H1 (cell line): ENCODE results near the gene LCMT1. TPM values are rescaled to one million over a fixed set of nuclear protein-coding genes. Genes with fewer than 3 reads are reported as not detected.
A peak's percentile ranks its signal among the peaks of the same experiment; 100 is the strongest.

ENCODE experiments used
- CTCF ChIA-PET: fragments of 300-600 bp; sonication (Branson Sonifier 250); formaldehyde crosslinking; loops from one replicate; lab custom pipeline; 2021; ENCODE audit not compliant: partially characterized antibody; lab: Charles Lee
- POLR2A ChIA-PET: fragments of 300-600 bp; sonication (Branson Sonifier 250); formaldehyde crosslinking; loops from one replicate; lab custom pipeline; 2021; ENCODE audit warnings: inconsistent platforms; ENCODE audit not compliant: partially characterized antibody; lab: Charles Lee
- DNase-seq, 2 experiments: peaks; one replicate each; pipeline versions ENCODE4 v3.0.0 to v3.0.0-alpha.2; 2010 to 2022; ENCODE audit warnings: low spot score in 2 of 2, low read depth in 1 of 2, mixed read lengths in 1 of 2
- FAIRE-seq: peaks from 2 replicates; lab custom pipeline; 2011; peaks lifted over from hg19 to GRCh38; lab: Jason Lieb, UNC
- H2AFZ ChIP-seq: 2 replicates; pipeline ENCODE4 v1.8.1; 2012; ENCODE audit warnings: low read length, inconsistent platforms
- H2AK5ac ChIP-seq: 2 replicates; pipeline ENCODE4 v1.6.1; 2013; ENCODE audit warnings: low read depth, low read length
- H2BK120ac ChIP-seq: replicated peaks from 2 replicates; pipeline ENCODE3; 2013; ENCODE audit warnings: low read depth, low read length, inconsistent platforms
- H2BK12ac ChIP-seq: 2 replicates; pipeline ENCODE4 v1.6.1; 2013; ENCODE audit warnings: low read depth, low read length
- H2BK15ac ChIP-seq: 2 replicates; pipeline ENCODE4 v1.6.1; 2013; ENCODE audit warnings: low read length
- H2BK20ac ChIP-seq: 2 replicates; pipeline ENCODE4 v1.6.1; 2013; ENCODE audit warnings: low read length
- H2BK5ac ChIP-seq: 2 replicates; pipeline ENCODE4 v1.6.1; 2013; ENCODE audit warnings: low read depth, low read length
- H3K14ac ChIP-seq: 2 replicates; pipeline ENCODE4 v1.6.1; 2013; ENCODE audit warnings: inconsistent platforms; ENCODE audit not compliant: insufficient read length
- H3K18ac ChIP-seq: 2 replicates; pipeline ENCODE4 v1.6.1; 2013; ENCODE audit warnings: low read length; ENCODE audit errors: extremely low read depth
- H3K23ac ChIP-seq: 2 replicates; pipeline ENCODE4 v1.6.1; 2013; ENCODE audit warnings: inconsistent platforms; ENCODE audit not compliant: insufficient read length
- H3K23me2 ChIP-seq: 2 replicates; pipeline ENCODE4 v1.6.1; 2013; ENCODE audit warnings: low read depth, low read length
- H3K27ac ChIP-seq: 2 replicates; pipeline ENCODE4 v1.6.1; 2011; ENCODE audit warnings: low read depth, low read length, inconsistent platforms
- H3K27me3 ChIP-seq, 4 experiments: replicated peaks in 1 of 4; 1 replicate in 1 of 4; 2 replicates in 3 of 4; pipeline versions ENCODE4 v1.6.1 to v1.8.1; 2011 to 2013; ENCODE audit warnings: low read length in 3 of 4, mild to moderate bottlenecking in 3 of 4, inconsistent platforms in 2 of 4, mixed read lengths in 2 of 4, moderate library complexity in 1 of 4; ENCODE audit not compliant: control insufficient read depth in 3 of 4, insufficient read depth in 3 of 4; ENCODE audit errors: extremely low read depth in 1 of 4
- H3K36me3 ChIP-seq, 4 experiments: 2 replicates each; pipeline versions ENCODE4 v1.6.1 to v1.8.1; 2011 to 2013; ENCODE audit warnings: mild to moderate bottlenecking in 4 of 4, low read length in 3 of 4, moderate library complexity in 2 of 4, control low read depth in 1 of 4, inconsistent platforms in 1 of 4; ENCODE audit not compliant: insufficient read depth in 4 of 4, control insufficient read depth in 2 of 4
- H3K4ac ChIP-seq: replicated peaks from 2 replicates; pipeline ENCODE3; 2013; ENCODE audit warnings: low read length, low read depth, mixed read lengths, inconsistent platforms; ENCODE audit not compliant: insufficient read length
- H3K4me1 ChIP-seq, 4 experiments: replicated peaks in 1 of 4; 1 replicate in 1 of 4; 2 replicates in 3 of 4; pipeline versions ENCODE4 v1.6.1 to v1.8.1; 2011 to 2013; ENCODE audit warnings: low read length in 3 of 4, inconsistent platforms in 2 of 4, mixed read lengths in 1 of 4; ENCODE audit not compliant: insufficient read depth in 4 of 4, control insufficient read depth in 3 of 4
- H3K4me2 ChIP-seq, 2 experiments: 2 replicates each; pipeline versions ENCODE4 v1.6.1 to v1.8.1; 2011 to 2013; ENCODE audit warnings: low read depth in 2 of 2, low read length in 2 of 2, control low read depth in 1 of 2, inconsistent platforms in 1 of 2, mild to moderate bottlenecking in 1 of 2; ENCODE audit not compliant: insufficient read depth in 1 of 2
- H3K4me3 ChIP-seq, 4 experiments: fragments of 200-600, 300-600 bp in 1 of 4; sonication (generic), shearing (Covaris generic), sonication (Bioruptor Twin) in 1 of 4; 2 replicates each; pipeline versions ENCODE4 v1.5.1 to v1.8.1; 2011 to 2016; ENCODE audit warnings: low read length in 4 of 4, low read depth in 3 of 4, control low read depth in 2 of 4, inconsistent platforms in 2 of 4, mild to moderate bottlenecking in 2 of 4, mixed read lengths in 1 of 4, moderate library complexity in 1 of 4; ENCODE audit not compliant: insufficient read depth in 2 of 4; ENCODE audit errors: extremely low read depth in 1 of 4
- H3K56ac ChIP-seq: replicated peaks from 2 replicates; pipeline ENCODE3; 2013; ENCODE audit warnings: low read depth, mild to moderate bottlenecking, mixed read lengths, low read length, inconsistent platforms; ENCODE audit not compliant: insufficient read length
- H3K79me1 ChIP-seq: 2 replicates; pipeline ENCODE4 v1.6.1; 2013; ENCODE audit warnings: low read depth, low read length, control low read depth
- H3K79me2 ChIP-seq, 2 experiments: 2 replicates each; pipeline versions ENCODE4 v1.6.1 to v1.8.1; 2012 to 2013; ENCODE audit warnings: low read length in 2 of 2, mild to moderate bottlenecking in 2 of 2, inconsistent platforms in 1 of 2; ENCODE audit not compliant: insufficient read depth in 2 of 2, control insufficient read depth in 1 of 2
- H3K9ac ChIP-seq, 4 experiments: replicated peaks in 1 of 4; 1 replicate in 1 of 4; 2 replicates in 3 of 4; pipeline versions ENCODE4 v1.6.1 to v1.8.1; 2011 to 2013; ENCODE audit warnings: low read depth in 3 of 4, low read length in 3 of 4, control low read depth in 2 of 4, mild to moderate bottlenecking in 2 of 4, moderate library complexity in 2 of 4, inconsistent platforms in 1 of 4; ENCODE audit errors: extremely low read depth in 1 of 4
- H3K9me3 ChIP-seq, 2 experiments: 2 replicates each; pipeline versions ENCODE4 v1.6.1 to v1.8.1; 2012 to 2013; ENCODE audit warnings: mild to moderate bottlenecking in 2 of 2, moderate library complexity in 2 of 2, control low read depth in 1 of 2, inconsistent platforms in 1 of 2, low read depth in 1 of 2, low read length in 1 of 2, mixed read lengths in 1 of 2; ENCODE audit not compliant: insufficient read depth in 2 of 2
- H4K20me1 ChIP-seq, 2 experiments: replicated peaks in 1 of 2; 2 replicates each; pipeline versions ENCODE3 to v1.8.1; 2011 to 2013; ENCODE audit warnings: inconsistent platforms in 2 of 2, low read length in 2 of 2, mild to moderate bottlenecking in 1 of 2; ENCODE audit not compliant: insufficient read depth in 2 of 2, control insufficient read depth in 1 of 2
- H4K5ac ChIP-seq: 2 replicates; pipeline ENCODE4 v1.6.1; 2013; ENCODE audit warnings: low read length, low read depth, mixed read lengths, inconsistent platforms; ENCODE audit not compliant: insufficient read length
- H4K8ac ChIP-seq: 2 replicates; pipeline ENCODE4 v1.8.0; 2013; ENCODE audit warnings: mild to moderate bottlenecking, moderate library complexity, low read length, inconsistent platforms; ENCODE audit not compliant: insufficient read depth; ENCODE audit errors: extremely low read depth
- H4K91ac ChIP-seq: replicated peaks from 2 replicates; pipeline ENCODE3; 2013; ENCODE audit warnings: low read length, mixed read lengths, inconsistent platforms; ENCODE audit not compliant: insufficient read length
- ASH2L ChIP-seq: fragments of 200-600, 300-600 bp; sonication (generic); IDR thresholded peaks from one replicate; pipeline ENCODE4 v1.7.1; 2017; ENCODE audit warnings: low read length
- WGBS, 2 experiments: shearing (Covaris generic) in 1 of 2; methylation state at CpG; one replicate each; pipeline versions ENCODE4 v1.1.6 to v1.1.7; 2013 to 2015; ENCODE audit warnings: low lambda C conversion rate in 2 of 2, mixed read lengths in 2 of 2, inconsistent platforms in 1 of 2, low coverage in 1 of 2, missing lambda C conversion rate in 1 of 2; ENCODE audit not compliant: insufficient replicate concordance in 2 of 2, insufficient coverage in 1 of 2, insufficient read length in 1 of 2; ENCODE audit errors: extremely low coverage in 1 of 2, missing lambda C conversion rate in 1 of 2; 5-methylcytosine and 5-hydroxymethylcytosine counted together
- polyA plus RNA-seq, 7 experiments: library from polyadenylated mRNA; depleted of rRNA in 3 of 7; stranded (reverse) in 5 of 7; unstranded in 2 of 7; fragments of >200 nt in 5 of 7; fragments of 200-250 nt in 2 of 7; gene quantifications; 1 replicate in 5 of 7; 2 replicates in 1 of 7; 4 replicates in 1 of 7; pipeline versions ENCODE4 v1.2.1 to v1.2.3, GENCODE V29; 2011 to 2013; ENCODE audit warnings: missing spikeins in 2 of 7, mixed read lengths in 2 of 7
- total RNA-seq: library from RNA; stranded (reverse); fragmentation: NEBNext Ultra II Directional; extraction: Animal tissue kit (Norgen Biotek cat#: 25700); gene quantifications from 2 replicates; pipeline ENCODE4 v1.2.1, GENCODE V29; 2021

Gene LCMT1
- total and polyA plus RNA-seq, 2 of the 8 experiments (the other 6 are each of a cell fraction or from before 2014, with no cell fraction given) = 61.0 to 80.8 TPM

DNA sequence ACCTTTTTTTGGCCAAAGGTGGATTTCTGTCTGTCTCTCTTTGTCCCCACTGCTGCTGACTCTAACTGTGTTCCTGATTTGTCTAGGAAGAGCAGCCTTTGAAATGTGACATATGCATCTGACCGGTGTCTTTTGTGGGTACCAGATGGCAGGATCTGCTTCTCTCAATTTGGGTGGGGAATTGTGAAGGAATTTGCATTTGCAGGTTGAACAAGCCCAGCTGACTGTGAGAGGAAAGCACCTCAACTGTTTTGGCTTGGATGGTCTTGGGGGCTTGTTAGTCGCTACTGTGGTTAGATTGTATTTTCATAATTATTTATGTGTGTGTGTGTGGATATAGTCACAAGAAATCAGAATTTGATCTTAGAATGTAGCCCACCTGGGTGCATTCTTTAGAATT lies 37.7 kb upstream of the LCMT1 start:
- Histone ChIP-seq H2BK15ac (no peak overlapping the region), H3K27ac (no peak overlapping the region), H3K27me3 (peaks cover 0 to under 1% (median 0%) of the 10 kb centered on the region in 4 experiments; a peak in 2 of 7 replicates), H4K5ac (no peak overlapping the region), H2BK12ac (0 out of 2 replicates have a peak overlapping the region, but pooled peaks have one; percentile 50), H3K36me3 (no peaks in the 10 kb centered on the region), H2AK5ac (no peak overlapping the region), H3K4ac (no peak overlapping the region), H4K8ac (no peak overlapping the region), H2BK20ac (no peak overlapping the region), H3K79me1 (no peaks in the 10 kb centered on the region), H3K23me2 (no peaks in the 10 kb centered on the region), H3K9me3 (peaks cover 4 to 5% of the 10 kb centered on the region in 2 experiments; a peak in 1 of 4 replicates), H3K14ac (no peak overlapping the region), H2BK120ac (no peak overlapping the region), H3K4me1 (no peaks in the 10 kb centered on the region), H3K18ac (no peak overlapping the region), H3K23ac (no peak overlapping the region), H3K9ac (no peak overlapping the region), H4K91ac (no peak overlapping the region), H3K4me2 (no peak overlapping the region), H3K79me2 (no peaks in the 10 kb centered on the region), H3K4me3 (no peak overlapping the region), H2BK5ac (no peak overlapping the region), H2AFZ (no peak overlapping the region), H3K56ac (no peak overlapping the region), H4K20me1 (peaks cover 0 to 6% of the 10 kb centered on the region in 2 experiments)
- FAIRE-seq (no peak), DNase-seq (no peak)
- ChIA-PET CTCF (no interaction called here), POLR2A (no interaction called here)
- WGBS, 2 experiments = 92% methylated on average over 2 of the region's 2 CpGs; no CpG with 5 or more reads in 1 of the 2 experiments
- no peak for TF ChIP-seq ASH2L
